GM19452 (cell line): ENCODE results near the gene HES4.
A peak's percentile ranks its signal among the peaks of the same experiment; 100 is the strongest.
"Not testable (repeated sequence)": the region's sequence is repeated elsewhere in the genome, so short reads cannot be mapped to it uniquely, and the experiment has no call there.

Source experiments
- ATAC-seq: cut with Tn5 transposase; IDR thresholded peaks from one replicate; pipeline ENCODE4 v1.9.1; 2021; ENCODE audit not compliant: unreplicated experiment

The HES4 gene

GRCh38 chr1:981491-981954 lies 18.4 kb downstream of the HES4 start:
- no peak for ATAC-seq

DNA sequence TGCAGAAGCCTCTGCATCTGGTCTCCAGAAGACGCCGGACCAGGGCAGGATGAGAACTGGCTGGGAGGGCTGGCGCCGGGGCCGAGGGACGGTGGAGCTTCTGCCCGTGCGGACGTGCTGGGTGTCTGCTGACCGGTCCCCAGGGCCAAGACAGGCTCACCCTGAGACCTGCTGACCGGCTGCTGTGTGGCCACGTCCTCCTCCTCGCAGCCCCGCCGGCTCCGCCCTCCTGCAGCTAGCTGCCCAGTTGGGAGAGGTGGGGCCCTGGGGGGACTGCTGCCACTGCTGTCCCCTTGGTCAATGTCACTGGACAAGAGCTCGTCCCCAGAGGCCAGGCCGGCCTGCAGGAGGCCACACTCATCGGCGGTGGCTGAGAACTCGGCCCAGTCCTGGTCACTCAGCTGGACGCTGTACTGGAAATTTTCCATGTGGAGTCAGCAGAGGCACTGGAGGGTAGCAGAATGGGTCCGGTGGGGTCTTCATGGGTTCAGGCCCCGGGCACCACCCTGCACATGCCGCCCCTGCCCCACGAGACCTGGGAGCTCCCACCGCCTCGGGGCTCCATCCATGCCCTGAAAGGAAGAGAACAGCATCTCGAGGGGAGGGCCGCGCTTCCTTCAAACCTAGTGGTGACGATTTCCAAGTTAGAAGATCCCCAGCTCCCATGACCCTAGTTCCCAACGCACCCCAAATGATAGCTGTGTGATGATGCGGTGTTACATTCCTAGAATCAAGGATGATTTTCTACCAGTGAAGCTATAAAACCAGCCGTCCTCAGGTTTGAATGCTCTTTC lies 19.1 kb downstream of the HES4 start:
- no peak for ATAC-seq

DNA sequence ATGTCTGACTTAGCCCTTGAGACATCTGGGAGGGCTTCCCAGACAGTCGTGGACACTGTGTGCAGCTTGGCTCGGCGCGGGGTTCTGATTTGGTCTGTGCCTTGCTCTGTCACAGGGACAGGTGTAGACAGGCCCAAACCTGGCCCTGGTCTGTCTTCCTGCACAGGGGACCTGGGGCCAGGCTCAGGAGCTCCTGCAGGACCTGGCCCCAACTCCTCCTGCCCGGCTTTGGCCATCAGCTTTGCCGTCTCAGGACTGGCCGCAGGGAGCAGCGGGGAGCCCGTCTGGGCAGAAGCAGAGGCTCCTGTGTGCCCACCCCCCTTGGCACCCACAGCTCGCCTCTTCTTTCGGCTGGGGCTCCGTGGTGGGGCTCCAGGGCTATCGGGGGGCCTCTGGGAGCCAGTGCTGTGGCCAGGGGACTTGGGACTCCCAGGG lies 19.7 kb downstream of the HES4 start:
- ATAC-seq: no peak

- no peak for ATAC-seq
These were observed 20.2 kb downstream of the HES4 start for GRCh38 chr1:979744-980072.

- no peak for ATAC-seq
These were observed 20.8 kb downstream of the HES4 start for GRCh38 chr1:978835-979743.

DNA sequence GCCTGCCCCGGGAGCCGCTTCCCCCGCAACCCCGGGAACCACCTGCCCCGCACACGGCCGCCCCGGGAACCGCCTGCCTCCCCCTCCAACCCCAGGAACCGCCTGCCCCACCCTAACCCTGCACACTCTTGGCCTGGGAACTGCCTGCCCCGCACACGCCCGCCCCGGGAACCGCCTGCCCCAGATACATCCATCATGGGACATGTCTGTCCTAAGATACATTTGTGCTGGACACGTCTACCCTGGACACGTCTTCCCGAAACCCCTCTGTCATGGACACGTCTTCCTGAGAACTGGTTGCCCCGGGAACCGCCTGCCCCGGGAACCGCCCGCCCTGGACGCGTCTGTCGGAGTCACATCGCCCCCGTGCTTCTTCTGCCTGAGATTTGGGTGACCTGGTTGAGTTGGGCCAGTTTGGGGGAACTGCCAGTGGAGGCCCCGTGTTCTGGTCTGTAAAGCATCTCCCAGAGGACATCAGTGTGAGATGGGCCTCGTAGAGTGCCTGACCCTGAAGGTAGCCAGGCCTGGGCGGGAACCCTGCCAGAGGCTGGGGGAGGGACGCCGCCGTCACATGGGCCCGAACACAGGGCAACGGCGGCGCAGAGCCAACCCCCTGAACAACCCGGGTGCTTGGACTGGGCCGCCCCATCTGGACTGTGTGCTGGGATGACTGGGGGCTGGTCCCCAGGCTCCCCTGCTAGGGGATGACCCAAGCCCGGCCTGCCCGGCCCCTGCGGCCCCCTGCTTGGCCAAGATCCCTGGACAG lies 21.6 kb downstream of the HES4 start:
- ATAC-seq: no peak

GRCh38 chr1:976791-977190 lies 23.1 kb downstream of the HES4 start:
- not testable (repeated sequence) for ATAC-seq

DNA sequence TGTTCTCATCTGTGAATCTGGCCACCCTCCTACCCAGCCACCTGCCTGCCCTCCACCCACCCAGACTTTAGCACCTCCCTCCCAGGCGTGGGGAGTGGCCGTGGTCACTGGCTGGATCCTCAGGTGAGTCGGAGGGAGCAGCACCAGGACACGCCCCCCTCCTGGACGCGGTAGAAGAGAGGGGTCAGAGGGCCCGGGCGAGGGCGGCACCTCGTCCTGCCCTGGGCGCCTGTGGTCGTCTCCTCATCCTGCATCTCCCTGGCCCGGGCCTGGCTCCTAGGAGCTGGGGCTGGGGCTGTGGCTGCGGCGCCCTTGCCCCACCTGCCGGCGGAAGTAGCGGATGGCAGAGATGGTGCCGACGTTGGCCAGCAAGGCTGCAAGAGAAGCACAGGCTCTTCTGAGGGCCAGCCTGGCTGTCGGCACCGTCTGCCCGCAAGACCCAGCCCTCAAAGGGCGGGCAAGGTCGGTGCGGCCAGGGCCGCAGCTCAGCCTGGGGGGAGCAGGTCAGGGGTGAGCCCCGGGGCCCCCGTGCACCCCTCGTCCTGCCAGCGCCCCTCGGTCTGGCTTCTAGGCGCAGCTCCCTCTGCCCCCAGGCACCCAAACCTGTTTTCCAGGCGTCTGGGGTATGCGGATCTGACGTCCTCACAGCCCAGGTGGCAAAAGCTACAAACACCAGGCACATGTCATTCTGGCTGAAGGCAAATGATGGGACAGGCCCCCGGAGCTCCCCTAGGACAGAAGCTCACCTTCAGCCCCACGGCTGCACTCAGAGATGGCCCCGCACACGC lies 23.8 kb downstream of the HES4 start:
- peak; percentile 64 for ATAC-seq

GRCh38 chr1:975365-975764 lies 24.5 kb downstream of the HES4 start:
- no peak for ATAC-seq

DNA sequence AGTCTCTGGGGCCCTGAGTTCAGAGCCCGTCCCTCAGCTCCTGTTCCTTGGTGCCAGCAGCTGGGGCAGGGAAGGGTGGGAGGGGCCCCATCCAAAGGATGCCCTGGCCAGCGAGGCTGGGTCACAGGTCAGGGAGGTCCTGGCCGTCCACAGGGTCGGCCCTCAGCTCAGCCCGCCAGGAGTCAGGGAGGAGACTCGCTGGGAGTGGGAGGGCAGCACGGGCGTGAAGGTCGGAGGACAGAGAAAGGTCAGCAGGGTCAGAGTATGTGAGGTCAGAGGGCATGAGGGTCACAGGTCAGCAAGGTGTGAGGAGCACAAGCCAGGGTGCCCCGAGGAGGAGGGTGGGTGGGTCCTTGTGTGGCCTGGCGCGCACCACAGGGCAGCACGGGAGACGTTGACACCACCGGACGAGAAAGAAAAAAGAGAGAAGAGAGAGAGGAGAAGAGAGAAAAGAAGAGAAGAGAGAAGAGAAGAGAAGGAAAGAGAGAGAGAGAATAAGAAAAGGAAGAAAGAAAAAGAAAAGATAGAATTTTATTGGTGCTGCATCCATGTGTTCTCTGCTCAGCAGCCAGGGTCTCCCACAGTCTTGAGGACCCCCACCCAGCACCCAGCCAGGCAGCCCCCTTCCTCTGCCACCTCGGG lies 25.1 kb downstream of the HES4 start:
- no peak for ATAC-seq

GRCh38 chr1:974293-974640 lies 25.6 kb downstream of the HES4 start:
- no peak for ATAC-seq

DNA sequence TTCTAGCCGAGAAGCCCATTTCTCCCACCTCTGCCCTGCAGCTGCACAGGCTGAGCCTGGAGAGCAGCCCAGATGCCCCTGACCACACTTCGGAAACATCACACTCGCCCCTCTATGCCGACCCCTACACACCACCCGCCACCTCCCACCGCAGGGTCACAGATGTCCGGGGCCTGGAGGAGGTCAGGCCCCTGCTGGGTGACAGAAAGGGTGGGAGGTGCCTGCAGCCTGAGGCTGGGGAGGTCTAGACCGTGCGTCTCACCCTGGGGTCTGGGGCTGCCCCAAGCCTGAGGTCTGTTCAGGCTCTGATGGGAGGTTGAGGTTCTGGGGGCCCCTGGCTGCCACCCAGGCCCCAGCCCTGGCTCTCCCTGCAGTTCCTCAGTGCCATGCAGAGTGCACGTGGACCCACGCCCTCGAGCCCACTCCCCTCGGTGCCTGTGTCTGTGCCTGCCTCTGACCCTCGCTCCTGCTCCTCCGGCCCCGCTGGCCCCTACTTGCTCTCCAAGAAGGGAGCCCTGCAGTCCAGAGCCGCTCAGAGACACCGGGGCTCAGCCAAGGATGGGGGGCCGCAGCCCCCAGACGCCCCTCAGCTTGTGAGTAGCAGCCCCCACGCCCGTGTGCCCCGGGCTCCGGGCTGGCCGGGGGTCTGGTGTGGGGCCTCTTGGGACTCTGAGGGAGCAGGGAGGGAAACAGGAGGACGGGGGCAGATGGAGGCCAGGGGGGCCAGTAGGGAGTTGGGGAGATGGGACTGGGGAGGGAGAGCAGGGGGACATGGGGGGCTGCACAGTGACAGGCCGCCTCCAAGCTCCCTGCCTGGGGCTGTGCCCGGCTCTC lies 26.2 kb downstream of the HES4 start:
- ATAC-seq: no peak

GRCh38 chr1:972726-973458 lies 27.0 kb downstream of the HES4 start:
- no peak for ATAC-seq

DNA sequence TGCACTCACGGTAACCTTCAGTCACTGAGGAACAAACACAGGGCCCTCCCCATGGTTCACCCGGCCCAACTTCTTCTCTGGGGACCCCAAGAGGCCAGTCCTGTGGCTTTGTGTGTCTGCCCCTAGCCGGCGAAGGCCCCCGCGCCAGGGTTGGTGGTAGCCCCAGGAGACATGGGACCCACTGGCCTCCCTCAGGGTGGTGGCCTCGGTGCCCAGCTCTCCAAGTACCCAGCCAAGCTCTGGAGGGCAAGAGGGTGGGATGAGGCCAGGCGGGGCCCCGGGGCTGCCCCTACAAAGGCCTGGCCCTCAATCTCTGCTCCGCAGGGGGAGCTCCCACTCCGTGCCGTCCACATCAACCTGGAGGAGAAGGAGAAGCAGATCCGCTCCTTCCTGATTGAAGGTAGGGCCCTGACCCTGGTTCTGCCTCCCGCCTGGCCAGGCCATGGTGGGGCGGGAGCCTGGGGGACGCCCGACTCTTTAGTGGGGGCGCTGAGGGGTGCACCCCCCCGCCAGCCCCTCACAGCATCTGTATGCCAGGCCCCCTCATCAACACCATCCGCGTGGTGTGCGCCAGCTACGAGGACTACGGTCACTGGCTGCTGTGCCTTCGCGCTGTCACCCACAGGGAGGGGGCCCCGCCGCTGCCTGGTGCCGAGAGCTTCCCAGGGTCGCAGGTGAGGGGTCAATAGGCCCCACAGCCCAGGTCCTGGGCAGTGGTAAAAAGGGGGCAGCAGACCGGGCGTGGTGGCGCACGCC lies 28.0 kb downstream of the HES4 start:
- ATAC-seq: no peak

DNA sequence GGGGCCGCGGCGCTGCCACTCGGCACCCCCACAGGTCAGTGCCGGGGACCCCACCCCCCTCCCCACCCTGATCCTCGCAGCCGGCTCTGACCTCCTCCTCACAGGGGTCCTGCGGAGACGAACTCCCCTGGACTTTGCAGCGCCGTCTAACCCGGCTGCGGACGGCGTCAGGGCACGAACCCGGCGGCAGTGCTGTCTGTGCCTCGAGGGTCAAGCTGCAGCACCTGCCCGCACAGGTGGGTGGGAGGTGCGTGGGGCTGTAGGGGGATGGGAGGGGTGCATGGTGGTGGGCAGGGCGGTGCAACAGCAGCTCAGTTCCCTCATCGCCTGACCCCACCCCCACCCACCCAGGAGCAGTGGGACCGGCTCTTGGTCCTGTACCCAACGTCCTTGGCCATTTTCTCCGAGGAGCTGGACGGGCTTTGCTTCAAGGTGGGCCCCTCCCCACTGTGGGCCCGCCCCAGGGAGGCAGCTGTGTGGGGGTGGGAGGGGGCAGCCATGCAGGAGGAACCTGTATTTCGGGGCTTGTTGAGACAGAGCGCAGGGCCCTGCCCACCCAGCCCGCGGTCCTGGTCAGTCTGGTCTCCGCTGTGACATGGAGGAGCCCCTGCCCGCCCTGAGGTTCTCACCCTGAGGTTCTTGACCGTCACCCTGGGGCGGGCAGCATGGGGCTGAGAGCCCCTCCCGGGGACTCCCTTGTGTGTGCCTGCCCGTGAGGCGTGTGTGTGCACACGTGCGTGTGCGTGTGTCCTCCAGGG lies 28.7 kb downstream of the HES4 start:
- ATAC-seq: no peak

- no peak for ATAC-seq
These were observed 29.5 kb downstream of the HES4 start for GRCh38 chr1:970242-970972.
